Choroid plexus epithelial cell (primary cell): ENCODE measurements around the gene NME9.

Experiments
- DNase-seq: peaks from one replicate; pipeline ENCODE4 v3.0.0-alpha.2; 2010; ENCODE audit warnings: low read depth
- H3K4me3 ChIP-seq: 2 replicates; pipeline ENCODE4 v1.5.1; 2011; ENCODE audit warnings: low read depth, mild to moderate bottlenecking, control low read depth, low read length, moderate library complexity
- CTCF ChIP-seq: conservative IDR thresholded peaks from 2 replicates; pipeline ENCODE4 v1.5.1; 2011; ENCODE audit warnings: low read depth, mild to moderate bottlenecking, control low read depth, inconsistent platforms, low read length, moderate library complexity

Gene NME9

GRCh38 chr3:138303474-138303873 lies 26.2 kb downstream of the NME9 start:
- no peak overlapping the region for H3K4me3 ChIP-seq
- TF ChIP-seq CTCF = no peak

DNA sequence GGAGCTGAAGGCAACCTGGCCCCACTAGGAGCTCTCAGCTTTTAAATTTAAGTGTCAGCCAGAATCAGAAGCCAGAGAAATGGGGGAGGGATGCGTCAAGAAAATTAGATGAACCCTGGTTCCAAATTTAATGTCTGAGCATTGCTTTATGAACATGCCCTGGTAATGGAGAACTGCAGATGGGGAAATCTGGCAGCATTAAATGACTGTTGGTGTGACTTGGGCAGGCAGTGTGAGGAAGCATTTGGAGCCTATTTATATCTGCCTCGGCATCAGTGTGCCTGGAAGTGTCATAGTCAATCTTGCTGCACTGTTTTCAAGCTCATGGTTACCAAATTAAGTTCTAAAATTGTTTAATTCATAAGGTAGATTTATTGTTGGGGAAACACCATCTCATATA lies 29.0 kb downstream of the NME9 start:
- no peak overlapping the region for H3K4me3 ChIP-seq
- no peak for TF ChIP-seq CTCF
- DNase-seq = no peak

More at GRCh38 chr3:138303474-138303873, 26.2 kb downstream of the NME9 start:
- DNase-seq = no peak

DNA sequence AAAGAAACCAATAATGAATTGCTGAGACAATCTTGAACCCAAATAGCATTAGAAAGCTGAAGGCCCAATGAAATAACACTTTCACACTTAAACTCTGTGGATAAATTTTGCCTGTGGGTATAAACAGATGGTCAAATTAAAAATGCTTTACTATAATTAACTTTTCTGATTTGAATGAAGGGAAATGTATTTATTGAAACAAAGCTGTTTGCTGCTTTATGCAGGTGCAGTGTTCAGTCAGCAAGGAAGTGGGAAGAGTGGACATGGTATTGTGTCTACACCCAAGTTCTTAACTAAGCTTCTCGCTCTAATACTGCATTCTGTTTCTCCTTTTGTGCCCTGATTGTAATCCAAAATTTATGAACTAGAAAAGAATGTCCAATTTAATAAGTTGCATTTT lies 31.8 kb downstream of the NME9 start:
- no peak for DNase-seq
- no peak overlapping the region for H3K4me3 ChIP-seq
- no peak for TF ChIP-seq CTCF

DNA sequence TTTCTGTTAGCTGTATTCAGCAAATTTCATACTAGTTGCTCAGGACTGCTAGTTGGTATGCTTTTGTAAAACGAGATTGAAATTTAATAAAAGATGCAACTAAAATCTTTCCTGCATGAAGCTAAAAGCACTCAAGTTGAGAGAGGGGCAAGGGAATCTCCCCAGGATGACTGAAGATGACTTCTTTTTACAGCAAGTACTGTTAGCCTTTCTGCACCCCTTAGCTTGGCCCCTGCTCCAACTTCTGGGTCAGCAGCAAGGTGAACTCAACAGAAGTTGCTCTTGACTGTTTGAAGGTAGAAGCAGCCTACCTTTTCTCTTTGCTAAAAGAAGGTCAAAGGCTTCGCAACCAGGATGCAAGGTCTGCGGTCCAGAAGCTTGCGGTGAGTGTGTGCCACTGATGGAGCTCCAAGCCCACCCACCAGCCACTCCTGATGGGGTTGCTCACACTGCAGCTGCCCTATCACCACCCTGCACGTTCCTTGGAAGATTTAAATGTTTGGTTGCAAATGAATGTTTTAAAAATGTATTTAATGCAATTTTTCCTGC lies 32.5 kb downstream of the NME9 start:
- H3K4me3 ChIP-seq = no peak overlapping the region
- no peak for DNase-seq
- no peak for TF ChIP-seq CTCF

DNA sequence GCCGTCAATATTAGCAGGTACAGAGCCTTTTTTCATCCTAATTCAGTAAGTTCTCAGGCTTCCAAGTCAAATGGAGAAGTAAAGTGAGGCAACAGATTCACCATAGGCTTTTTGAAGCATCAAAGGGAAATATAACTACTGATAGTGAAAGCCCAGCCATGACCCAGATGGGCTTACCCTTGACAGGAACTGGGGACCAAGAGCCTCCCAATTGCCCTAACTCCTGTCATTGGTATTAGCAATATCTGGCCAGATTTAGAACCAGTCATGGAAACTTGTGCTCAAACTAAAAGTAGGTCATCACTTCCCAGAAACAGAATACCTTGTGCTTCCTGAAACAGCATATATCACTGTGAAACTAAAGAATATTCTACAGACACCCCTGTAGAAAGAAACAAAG lies 33.0 kb downstream of the NME9 start:
- DNase-seq = no peak
- TF ChIP-seq CTCF = no peak
- no peak overlapping the region for H3K4me3 ChIP-seq

DNA sequence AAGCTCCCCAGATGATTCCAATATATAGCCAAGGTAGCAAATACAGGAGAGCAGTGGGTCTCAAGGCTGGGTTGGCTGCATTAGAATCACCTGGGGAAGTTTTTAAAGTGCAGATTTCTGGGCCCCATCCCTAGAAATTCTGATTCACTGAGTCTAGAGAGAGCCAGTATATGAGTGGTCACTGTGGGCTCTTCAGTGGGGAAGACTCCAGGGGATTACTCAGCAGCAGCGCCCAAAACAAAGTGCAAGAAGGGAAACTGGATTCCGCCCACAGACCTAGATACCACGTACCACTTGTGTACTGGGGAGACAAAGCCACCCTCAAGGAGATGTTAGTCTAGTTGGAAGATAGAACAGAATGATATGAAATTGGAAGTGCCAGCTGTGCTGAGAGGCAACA lies 40.0 kb downstream of the NME9 start:
- TF ChIP-seq CTCF = no peak
- no peak overlapping the region for H3K4me3 ChIP-seq
- DNase-seq = no peak

DNA sequence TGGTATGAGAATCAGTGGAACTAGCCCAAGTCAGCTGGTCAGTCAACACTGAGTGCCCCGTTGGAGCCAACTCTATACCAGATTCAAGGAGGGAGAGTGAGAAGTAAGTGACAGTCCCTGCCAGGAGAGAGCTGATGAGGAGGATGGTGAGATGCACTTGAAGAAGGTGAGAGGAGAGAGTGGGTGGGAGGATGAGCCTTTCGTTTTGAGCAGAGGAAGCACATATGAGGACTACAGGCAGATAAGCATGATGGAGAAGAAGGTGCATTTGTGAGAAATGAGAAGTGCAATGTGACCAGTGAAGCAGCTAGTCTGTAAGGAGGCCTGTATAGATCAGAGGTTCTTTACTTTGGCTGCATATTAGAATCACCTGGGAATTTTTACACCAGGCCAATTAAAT lies 40.4 kb downstream of the NME9 start:
- no peak for DNase-seq
- no peak overlapping the region for H3K4me3 ChIP-seq

More for the DNA sequence above, 40.4 kb downstream of the NME9 start:
- TF ChIP-seq CTCF = no peak
